HG02938 (cell line): Measurements from ENCODE around the gene STPG4.

Experiments
- ATAC-seq: cut with Tn5 transposase; IDR thresholded peaks from one replicate; pipeline ENCODE4 v1.9.1; 2021; ENCODE audit warnings: mild to moderate bottlenecking, moderate library complexity; ENCODE audit not compliant: unreplicated experiment

The STPG4 gene

GRCh38 chr2:47074691-47075090 lies 80.4 kb downstream of the STPG4 start:
- no peak for ATAC-seq

DNA sequence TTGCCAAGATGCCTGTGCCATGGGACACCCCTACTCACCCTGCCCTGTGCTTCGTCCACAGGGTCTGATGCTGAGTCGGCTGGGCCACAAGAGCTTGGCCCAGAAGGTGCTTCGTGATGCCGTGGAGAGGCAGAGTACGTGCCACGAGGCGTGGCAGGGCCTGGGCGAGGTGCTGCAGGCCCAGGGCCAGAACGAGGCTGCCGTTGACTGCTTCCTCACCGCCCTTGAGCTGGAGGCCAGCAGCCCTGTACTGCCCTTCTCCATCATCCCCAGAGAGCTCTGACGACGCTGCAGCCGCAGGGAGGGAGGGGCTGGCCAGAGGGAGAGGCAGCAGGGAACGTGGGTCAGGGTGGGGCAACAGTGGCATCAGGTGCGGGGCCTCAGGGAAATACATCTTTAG lies 81.5 kb downstream of the STPG4 start:
- no peak for ATAC-seq

- ATAC-seq, result no peak
Measured at GRCh38 chr2:47073217-47073616, 81.9 kb downstream of the STPG4 start.

GRCh38 chr2:47072728-47073191 lies 82.3 kb downstream of the STPG4 start:
- no peak for ATAC-seq

DNA sequence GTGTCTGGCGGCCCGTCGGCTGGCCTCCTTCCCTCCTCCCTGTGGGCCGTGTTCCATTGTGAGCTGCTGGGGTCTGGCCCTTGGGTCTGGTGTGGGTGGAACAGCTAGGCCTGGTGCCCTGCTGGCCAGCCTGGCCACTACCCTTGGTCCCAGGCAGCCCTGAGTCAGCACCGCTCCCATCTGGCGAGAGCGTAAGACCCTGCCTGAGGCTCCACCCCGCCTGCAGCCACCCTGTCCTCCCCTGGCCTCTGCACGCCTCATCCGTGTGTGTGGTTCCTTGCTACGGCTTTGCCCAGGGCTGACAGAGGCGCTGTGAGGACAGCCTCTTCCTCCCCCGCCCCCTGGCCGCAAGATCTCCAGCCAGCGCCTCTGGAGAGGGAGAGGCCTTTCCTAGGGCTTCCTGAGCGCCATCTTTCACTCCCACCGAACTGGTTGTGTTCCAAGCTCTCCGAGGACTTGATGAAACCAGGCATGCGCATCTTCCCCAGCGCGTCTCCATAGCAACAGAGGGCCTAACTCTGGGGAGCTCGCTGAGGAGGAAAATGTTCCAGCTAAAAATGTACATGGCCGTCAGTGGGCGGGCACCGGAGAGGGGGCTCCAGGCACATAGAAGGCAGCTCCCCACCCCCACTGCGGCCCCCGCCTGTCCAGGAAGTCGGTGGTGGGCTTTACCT lies 83.0 kb downstream of the STPG4 start:
- no peak for ATAC-seq

GRCh38 chr2:47070920-47071824 lies 83.9 kb downstream of the STPG4 start:
- ATAC-seq, result peak; percentile 70

DNA sequence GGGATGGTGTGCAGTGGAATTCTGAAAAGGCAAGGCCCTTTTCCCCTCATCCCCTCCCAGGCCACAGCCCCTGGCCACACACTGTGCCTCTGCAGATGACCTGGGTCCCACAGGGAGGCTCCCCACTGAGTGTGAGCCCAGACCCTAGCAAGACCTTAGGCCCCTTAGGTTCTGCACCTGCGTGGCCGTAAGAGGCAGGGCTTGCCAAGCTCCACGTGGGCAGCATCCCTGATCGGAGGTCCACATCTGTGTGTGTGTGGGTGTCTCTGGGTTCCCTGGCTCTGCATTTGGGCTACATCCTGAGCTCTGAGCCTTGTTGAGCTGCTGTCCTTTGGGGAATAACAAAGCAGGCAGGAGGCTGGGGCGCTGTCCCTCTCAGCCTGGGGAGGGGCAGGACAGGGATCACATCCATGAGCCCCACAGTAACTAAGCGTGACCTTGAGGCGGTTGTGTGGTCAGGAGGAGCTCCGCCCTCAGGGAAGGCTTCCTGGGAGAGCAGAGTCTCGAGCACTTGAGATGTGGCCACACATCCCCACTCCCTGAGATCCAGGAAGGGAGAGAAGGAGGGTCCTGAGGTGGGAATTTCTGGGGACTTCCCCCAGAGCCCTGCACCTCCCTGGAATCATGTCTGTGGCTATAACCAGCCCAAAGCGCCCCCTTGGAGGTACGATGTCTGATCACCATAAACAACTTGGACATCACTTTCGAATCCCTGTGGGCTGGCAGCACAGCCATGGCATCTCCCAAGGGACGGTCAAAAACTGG lies 84.8 kb downstream of the STPG4 start:
- no peak for ATAC-seq

GRCh38 chr2:47069628-47070154 lies 85.4 kb downstream of the STPG4 start:
- ATAC-seq, result no peak

- no peak for ATAC-seq
Measured at GRCh38 chr2:47068981-47069627, 86.0 kb downstream of the STPG4 start.

DNA sequence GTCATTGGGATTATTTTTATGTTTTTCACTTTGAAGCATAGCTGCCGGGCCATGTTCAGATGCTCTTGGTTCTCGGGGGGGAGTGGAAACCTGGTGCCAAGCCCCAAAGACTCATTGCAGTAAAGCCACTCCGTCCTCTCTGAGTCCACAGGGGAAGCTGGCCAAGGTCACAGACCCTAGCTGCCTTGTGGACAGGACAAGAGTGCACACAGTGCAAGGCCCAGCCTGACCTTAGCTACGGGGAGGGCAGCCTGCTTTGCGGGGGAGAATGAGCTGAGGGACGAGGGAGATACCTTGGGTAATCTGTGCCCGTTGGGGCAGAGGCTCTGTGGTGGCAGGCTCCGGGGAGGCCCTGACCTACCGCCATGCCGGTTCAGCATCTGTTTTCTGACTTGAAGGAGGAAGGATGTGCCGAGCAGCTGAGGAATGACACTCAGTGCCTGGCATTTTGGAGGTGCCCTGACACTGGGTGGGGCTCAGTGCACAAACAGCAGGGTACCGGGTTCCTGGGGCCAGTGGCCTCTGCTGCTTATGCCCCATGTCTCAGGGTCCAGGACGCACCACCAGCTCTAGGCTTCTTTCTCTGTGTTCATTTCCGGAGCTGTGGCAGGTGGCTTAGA lies 87.2 kb downstream of the STPG4 start:
- no peak for ATAC-seq

DNA sequence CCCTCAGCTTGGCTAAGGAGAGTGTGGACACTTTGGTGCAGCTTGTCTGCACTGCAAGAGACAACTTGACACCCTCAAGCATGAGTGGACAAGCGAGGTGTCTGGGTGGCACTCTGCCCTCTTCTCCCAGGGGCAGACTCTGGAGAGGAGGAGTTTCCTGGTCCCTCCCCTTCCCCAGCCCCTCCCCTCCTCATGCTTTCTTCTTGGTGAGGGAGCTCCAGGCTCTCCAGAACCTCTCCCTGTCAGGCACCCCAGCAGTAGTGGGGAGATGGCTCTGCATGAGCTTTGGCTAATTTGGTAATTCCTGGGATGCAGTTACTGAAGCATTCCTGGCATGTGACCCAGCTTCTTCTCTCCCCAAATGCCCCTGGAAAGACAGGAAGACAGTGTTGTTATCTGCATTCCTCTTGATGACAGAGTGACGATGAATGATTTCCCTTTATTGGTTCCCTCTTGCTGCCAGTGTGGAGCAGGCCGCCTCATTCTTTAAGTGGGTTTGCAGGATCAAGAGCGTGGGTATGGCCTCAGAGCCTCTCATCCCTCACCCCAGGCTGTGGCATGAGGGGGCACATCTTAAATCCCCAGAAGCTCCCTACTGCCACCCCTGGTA lies 89.2 kb downstream of the STPG4 start:
- no peak for ATAC-seq

DNA sequence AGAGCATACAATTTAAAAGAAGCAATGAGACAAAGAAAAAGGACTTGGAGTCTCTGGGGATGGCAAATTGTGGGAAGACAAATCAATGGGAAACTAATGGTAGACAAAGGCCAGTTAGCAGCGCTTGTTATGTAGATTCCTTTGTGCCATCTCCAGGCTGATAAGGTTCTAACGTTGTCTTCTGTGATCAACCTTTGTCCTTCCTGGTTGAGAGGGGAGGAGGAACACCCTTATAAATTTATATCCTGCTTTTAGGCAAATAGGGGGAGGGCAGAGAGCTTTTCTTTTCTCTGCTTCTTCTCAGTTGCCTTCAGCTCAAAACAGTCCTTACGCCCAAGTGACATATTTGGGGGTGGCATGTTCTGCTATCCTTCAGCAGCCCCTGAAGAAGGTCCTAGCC lies 89.8 kb downstream of the STPG4 start:
- ATAC-seq, result no peak

GRCh38 chr2:47064106-47064505 lies 91.0 kb downstream of the STPG4 start:
- no peak for ATAC-seq

GRCh38 chr2:47063538-47063930 lies 91.6 kb downstream of the STPG4 start:
- ATAC-seq, result no peak

- ATAC-seq, result no peak
Measured at GRCh38 chr2:47062681-47063537, 92.2 kb downstream of the STPG4 start.

- ATAC-seq, result no peak
Measured at GRCh38 chr2:47061944-47062678, 93.0 kb downstream of the STPG4 start.

GRCh38 chr2:47060652-47061170 lies 94.4 kb downstream of the STPG4 start:
- ATAC-seq, result no peak
